ENCODE results near the gene FAM89B.

- no peak for TF ChIP-seq CTCF (IDR thresholded peaks at IDR 0.05)
- no peak for TF ChIP-seq POLR2A (IDR thresholded peaks at IDR 0.05)
Measured at GRCh38 chr11:65580031-65580692, 7.8 kb downstream of the FAM89B start.
